HG02943 (cell line): ENCODE data around the gene DCLRE1A.

ENCODE experiments used
- ATAC-seq: cut with Tn5 transposase; IDR thresholded peaks from one replicate; pipeline ENCODE4 v1.9.1; 2021; ENCODE audit warnings: mild to moderate bottlenecking, low read depth, moderate library complexity; ENCODE audit not compliant: unreplicated experiment

DCLRE1A gene

GRCh38 chr10:113801569-113801968 is 52.3 kb downstream of the DCLRE1A start:
- ATAC-seq = no peak

DNA sequence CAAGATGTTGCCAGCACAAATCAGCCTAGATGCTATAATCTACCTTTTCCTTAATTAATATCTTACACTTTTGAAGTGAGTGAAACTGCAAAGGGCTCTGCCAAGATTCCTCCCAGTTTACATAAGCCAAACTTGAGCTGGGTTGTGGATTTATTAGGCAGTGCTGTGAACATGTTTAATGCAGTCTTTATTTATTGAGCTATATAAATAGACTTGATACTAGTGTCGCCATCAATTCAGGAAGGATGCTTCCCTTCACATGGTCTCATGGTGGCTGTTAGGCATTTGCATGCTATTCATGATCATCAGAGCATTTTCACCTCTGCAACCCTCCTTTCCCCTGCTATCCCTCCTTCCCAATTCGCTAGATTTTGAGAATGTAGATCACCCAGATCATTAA is 62.2 kb downstream of the DCLRE1A start:
- ATAC-seq = no peak

DNA sequence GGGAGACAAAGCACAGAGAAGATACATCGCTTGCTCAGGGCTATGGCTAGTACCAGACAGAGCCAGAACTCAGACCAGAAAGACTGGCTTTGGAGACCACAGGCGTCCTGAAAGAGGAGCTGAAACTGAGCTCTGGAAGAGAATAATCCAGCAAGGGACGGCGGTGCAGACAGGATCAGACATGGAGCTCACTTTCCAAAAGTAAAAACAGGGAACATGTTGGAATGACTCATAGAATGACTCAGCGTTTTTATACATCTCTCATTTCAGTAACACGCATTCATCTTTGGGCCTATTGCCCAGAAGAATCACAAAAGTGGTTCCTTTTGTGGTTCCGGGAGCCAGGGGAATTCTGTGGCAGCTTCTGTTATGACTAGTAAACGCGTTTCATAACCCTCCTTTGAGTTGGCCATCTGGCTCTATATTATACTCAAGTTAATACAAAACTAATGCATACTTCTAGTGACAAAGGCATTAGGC is 65.2 kb downstream of the DCLRE1A start:
- ATAC-seq = peak; percentile 81
